Tibial nerve (tissue), 4 donors: ENCODE data around the gene KDR. TPM values are rescaled to one million over a fixed set of nuclear protein-coding genes. Genes with fewer than 3 reads are reported as not detected.

Source experiments
- DNase-seq, 2 donors: peaks; one replicate each; pipeline ENCODE4 v3.0.0-alpha.2; 2019; ENCODE audit warnings: low spot score in 2 of 2
- H3K27ac ChIP-seq, 4 donors: fragments of 200-600 bp; sonication (generic) in 3 of 4; one replicate each; pipeline ENCODE4 v1.5.1; 2017 to 2019; ENCODE audit warnings: mild to moderate bottlenecking in 1 of 4
- H3K27me3 ChIP-seq, 2 donors: fragments of 200-600 bp; sonication (generic) in 1 of 2; one replicate each; pipeline versions ENCODE4 v1.5.1 to v1.6.0; 2017 to 2019
- H3K36me3 ChIP-seq, 3 donors: fragments of 200-600 bp; sonication (generic); one replicate each; pipeline ENCODE4 v1.5.1; 2018 to 2019
- H3K4me1 ChIP-seq, 4 donors: fragments of 200-600 bp; sonication (generic) in 3 of 4; one replicate each; pipeline ENCODE4 v1.5.1; 2017 to 2019
- H3K4me3 ChIP-seq, 4 donors: fragments of 200-600 bp; sonication (generic) in 3 of 4; one replicate each; pipeline ENCODE4 v1.5.1; 2017 to 2019; ENCODE audit warnings: mild to moderate bottlenecking in 1 of 4, moderate library complexity in 1 of 4
- H3K9me3 ChIP-seq, 4 donors: fragments of 200-600 bp; sonication (generic) in 3 of 4; one replicate each; pipeline ENCODE4 v1.5.1; 2017 to 2019
- EP300 ChIP-seq, 2 donors: sonication (generic); formaldehyde crosslinking; IDR thresholded peaks; one replicate each; pipeline ENCODE4 v1.6.1; 2017; ENCODE audit warnings: antibody characterized with exemption in 2 of 2, mild to moderate bottlenecking in 1 of 2
- POLR2A ChIP-seq, 2 donors: fragments of 450-650 bp; IDR thresholded peaks; one replicate each; pipeline ENCODE4 v1.6.1; 2017; ENCODE audit warnings: antibody characterized with exemption in 2 of 2, mild to moderate bottlenecking in 2 of 2, moderate library complexity in 2 of 2
- WGBS, 2 donors: methylation state at CpG; one replicate each; pipeline ENCODE4 v1.1.5; 2018; 5-methylcytosine and 5-hydroxymethylcytosine counted together
- total RNA-seq, 4 donors: library from RNA; depleted of rRNA; stranded (reverse); fragments of >200 nt; gene quantifications; one replicate each; pipeline ENCODE4 v1.1.0, GENCODE V29; 2016
- TF ChIP-seq, protein P1 (sequence below), 5 experiments: fragments of 200-600 bp in 3 of 5; fragments of 450-650 bp in 2 of 5; sonication (generic) in 3 of 5; IDR thresholded peaks; one replicate each; pipeline ENCODE4 v1.5.1; 2016 to 2019; ENCODE audit warnings: antibody characterized with exemption in 5 of 5, mild to moderate bottlenecking in 3 of 5, moderate library complexity in 2 of 5

The KDR gene
- total RNA-seq, 4 donors from 2014 or later, result 28.8 to 85.7 (median 74.6) TPM

DNA sequence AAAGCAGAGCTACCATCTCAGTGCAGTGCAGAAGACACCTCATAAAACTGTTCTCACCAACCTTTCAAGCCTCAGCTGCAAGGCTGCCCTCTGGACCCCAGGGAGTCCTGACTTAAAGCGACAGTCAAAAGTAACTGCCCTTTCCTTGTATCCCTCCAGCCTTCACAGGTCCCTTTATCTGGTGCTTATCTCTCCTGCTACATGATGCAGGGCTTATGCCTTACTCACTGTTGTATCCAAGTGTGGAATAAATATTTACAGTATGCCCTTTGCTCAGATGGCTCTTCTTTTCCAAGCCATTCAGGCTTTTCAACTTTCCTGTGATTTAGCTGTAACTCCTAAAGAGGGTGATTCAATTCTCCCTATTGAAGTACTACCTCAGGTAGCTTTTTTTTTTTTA is 92.6 kb downstream of the KDR start:
- WGBS, 2 donors, result 45 to 59% methylated on average over 1 of the region's 1 CpG
- no peak overlapping the region for H3K4me3 ChIP-seq
- DNase-seq, result no peak
- H3K27me3 ChIP-seq, result no peaks in the 10 kb centered on the region
- no peaks in the 10 kb centered on the region for H3K4me1 ChIP-seq
- TF ChIP-seq POLR2A (IDR thresholded peaks at IDR 0.05) (no peak), EP300 (IDR thresholded peaks at IDR 0.05) (no peak)
- TF ChIP-seq, protein P1, sequence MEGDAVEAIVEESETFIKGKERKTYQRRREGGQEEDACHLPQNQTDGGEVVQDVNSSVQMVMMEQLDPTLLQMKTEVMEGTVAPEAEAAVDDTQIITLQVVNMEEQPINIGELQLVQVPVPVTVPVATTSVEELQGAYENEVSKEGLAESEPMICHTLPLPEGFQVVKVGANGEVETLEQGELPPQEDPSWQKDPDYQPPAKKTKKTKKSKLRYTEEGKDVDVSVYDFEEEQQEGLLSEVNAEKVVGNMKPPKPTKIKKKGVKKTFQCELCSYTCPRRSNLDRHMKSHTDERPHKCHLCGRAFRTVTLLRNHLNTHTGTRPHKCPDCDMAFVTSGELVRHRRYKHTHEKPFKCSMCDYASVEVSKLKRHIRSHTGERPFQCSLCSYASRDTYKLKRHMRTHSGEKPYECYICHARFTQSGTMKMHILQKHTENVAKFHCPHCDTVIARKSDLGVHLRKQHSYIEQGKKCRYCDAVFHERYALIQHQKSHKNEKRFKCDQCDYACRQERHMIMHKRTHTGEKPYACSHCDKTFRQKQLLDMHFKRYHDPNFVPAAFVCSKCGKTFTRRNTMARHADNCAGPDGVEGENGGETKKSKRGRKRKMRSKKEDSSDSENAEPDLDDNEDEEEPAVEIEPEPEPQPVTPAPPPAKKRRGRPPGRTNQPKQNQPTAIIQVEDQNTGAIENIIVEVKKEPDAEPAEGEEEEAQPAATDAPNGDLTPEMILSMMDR (IDR thresholded peaks at IDR 0.05), result no peak
- H3K36me3 ChIP-seq, result no peaks in the 10 kb centered on the region
- H3K27ac ChIP-seq, result no peak overlapping the region
- H3K9me3 ChIP-seq, result no peaks in the 10 kb centered on the region

DNA sequence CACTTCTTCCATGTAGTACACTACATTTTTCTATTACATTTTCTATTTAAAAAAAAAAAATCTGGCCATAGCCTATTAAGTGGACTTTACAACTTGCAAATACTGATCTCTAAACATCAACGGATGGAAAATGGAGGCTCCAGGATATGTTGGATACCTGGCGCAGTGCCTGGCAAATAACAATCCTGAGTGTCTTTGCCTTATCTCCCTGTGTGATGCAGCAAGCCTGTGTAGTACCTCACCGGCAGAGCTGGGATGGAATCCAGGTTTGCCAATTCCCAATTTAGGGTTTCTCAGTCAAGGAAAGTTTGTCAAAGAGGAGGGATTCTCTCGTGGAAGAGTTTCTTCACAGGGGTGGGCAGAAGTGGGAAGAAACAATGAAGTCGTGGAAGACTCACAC is 93.2 kb downstream of the KDR start:
- H3K4me1 ChIP-seq, result no peaks in the 10 kb centered on the region
- H3K36me3 ChIP-seq, result no peaks in the 10 kb centered on the region
- WGBS, 2 donors, result 68 to 81% methylated on average over 5 of the region's 5 CpGs
- TF ChIP-seq EP300 (IDR thresholded peaks at IDR 0.05) (no peak), POLR2A (IDR thresholded peaks at IDR 0.05) (no peak)
- TF ChIP-seq, protein P1 (IDR thresholded peaks at IDR 0.05), result no peak
- H3K4me3 ChIP-seq, result no peak overlapping the region
- DNase-seq, result no peak
- no peaks in the 10 kb centered on the region for H3K9me3 ChIP-seq
- no peak overlapping the region for H3K27ac ChIP-seq
- H3K27me3 ChIP-seq, result no peaks in the 10 kb centered on the region

- Histone ChIP-seq H3K9me3 (no peaks in the 10 kb centered on the region), H3K4me3 (no peak overlapping the region), H3K4me1 (no peaks in the 10 kb centered on the region), H3K36me3 (no peaks in the 10 kb centered on the region), H3K27ac (no peak overlapping the region), H3K27me3 (no peaks in the 10 kb centered on the region)
- TF ChIP-seq, protein P1 (IDR thresholded peaks at IDR 0.05), result no peak
- TF ChIP-seq EP300 (IDR thresholded peaks at IDR 0.05) (no peak), POLR2A (IDR thresholded peaks at IDR 0.05) (no peak)
- WGBS, 2 donors, result 85 to 92% methylated on average over 5 of the region's 5 CpGs
- DNase-seq, result no peak
Measured at GRCh38 chr4:55031158-55031557, 94.2 kb downstream of the KDR start.

DNA sequence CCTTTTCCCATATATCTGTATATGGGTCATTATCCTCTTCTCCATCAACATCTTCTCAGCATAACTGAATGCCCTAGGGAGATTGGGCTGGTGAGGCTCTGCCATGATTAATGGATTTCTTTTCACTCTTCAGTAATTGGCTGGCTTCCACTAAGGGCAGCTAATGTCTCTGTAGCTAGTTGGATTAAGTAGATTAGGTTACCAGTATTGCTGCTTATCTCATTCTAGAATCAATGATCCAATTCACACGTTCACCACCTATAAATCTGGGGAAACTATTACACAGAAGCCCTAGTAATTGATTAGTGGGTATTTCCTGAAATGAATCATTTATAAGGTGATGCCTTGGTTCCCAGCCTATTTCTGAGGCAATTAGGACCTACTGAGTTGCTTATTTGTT is 94.8 kb downstream of the KDR start:
- Histone ChIP-seq H3K4me3 (no peak overlapping the region), H3K36me3 (no peaks in the 10 kb centered on the region), H3K27me3 (no peaks in the 10 kb centered on the region), H3K9me3 (no peaks in the 10 kb centered on the region), H3K4me1 (no peaks in the 10 kb centered on the region), H3K27ac (no peak overlapping the region)
- WGBS, 2 donors, result 49 to 68% methylated on average over 1 of the region's 1 CpG
- no peak for DNase-seq
- no peak for TF ChIP-seq POLR2A (IDR thresholded peaks at IDR 0.05)
- TF ChIP-seq, protein P1 (IDR thresholded peaks at IDR 0.05), result no peak
- TF ChIP-seq EP300 (IDR thresholded peaks at IDR 0.05), result no peak

DNA sequence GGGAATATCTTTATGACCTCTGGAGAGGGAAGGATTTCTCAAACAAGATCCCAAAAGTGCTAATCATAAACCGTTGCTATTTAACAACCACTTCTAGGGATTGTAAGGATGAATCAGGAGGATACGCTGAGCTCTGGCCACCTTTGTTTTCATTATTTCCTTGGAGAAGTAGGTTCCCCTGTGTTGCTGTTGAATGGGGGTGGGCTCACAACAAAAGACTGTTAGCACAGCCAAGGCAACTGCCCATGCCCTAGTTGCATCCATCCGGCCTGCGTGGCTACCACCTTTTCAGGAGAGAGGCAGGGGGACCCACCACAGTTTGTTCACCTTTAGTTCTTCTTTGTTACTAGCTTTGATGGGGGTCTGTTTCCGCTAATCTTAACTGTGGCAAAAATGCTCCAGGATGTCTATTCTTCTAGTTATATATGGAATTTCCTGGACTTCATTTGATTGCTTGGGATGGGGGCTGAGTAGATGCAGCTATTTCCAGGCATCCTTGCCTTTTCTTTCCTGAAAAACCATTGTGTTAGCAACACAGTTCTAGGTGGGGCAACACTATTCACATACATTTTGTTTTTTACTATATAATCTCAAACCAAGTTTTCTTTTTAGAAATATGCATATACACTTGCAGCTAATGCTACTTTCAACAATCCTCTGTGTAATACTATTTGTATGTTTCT is 95.4 kb downstream of the KDR start:
- Histone ChIP-seq H3K4me3 (no peak overlapping the region), H3K27ac (no peak overlapping the region), H3K27me3 (no peaks in the 10 kb centered on the region), H3K4me1 (no peaks in the 10 kb centered on the region), H3K9me3 (no peaks in the 10 kb centered on the region), H3K36me3 (no peaks in the 10 kb centered on the region)
- 55 to 56% methylated on average over 5 of the region's 5 CpGs for WGBS, 2 donors
- TF ChIP-seq EP300 (IDR thresholded peaks at IDR 0.05), result no peak
- TF ChIP-seq, protein P1 (IDR thresholded peaks at IDR 0.05), result no peak
- no peak for TF ChIP-seq POLR2A (IDR thresholded peaks at IDR 0.05)
- DNase-seq, result no peak
